HG02642 (cell line): ENCODE data around the gene MAP3K5.

Source experiments
- ATAC-seq: cut with Tn5 transposase; IDR thresholded peaks from one replicate; pipeline ENCODE4 v1.9.1; 2021; ENCODE audit warnings: mild to moderate bottlenecking; ENCODE audit not compliant: unreplicated experiment, poor library complexity

MAP3K5 gene

GRCh38 chr6:136551103-136551502 lies 241.2 kb downstream of the MAP3K5 start:
- no peak for ATAC-seq

GRCh38 chr6:136550330-136551071 lies 241.8 kb downstream of the MAP3K5 start, which contains the start of gene MAP7:
TSS of gene MAP7 (minus strand) at chr6:136550422. CDS start at chr6:136550408, 14 bp downstream.
- peak; percentile 86 for ATAC-seq

DNA sequence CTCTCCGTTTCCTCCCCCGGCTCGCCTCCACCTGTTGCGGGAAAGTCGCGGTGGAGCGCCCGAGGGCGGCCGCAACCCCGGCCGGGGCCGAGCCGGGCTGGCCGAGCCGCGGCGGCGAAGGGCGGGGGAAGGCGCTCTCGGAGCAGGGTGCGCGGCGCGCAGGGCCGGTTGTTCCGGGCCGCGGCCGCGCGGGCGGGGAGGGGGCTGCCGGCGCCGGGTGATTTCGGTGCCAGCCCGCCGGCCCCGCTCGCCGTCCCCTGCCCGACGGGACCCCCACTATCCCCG lies 242.3 kb downstream of the MAP3K5 start:
- ATAC-seq: peak; percentile 72

GRCh38 chr6:136549300-136550044 lies 242.8 kb downstream of the MAP3K5 start:
- ATAC-seq: peak; percentile 10

DNA sequence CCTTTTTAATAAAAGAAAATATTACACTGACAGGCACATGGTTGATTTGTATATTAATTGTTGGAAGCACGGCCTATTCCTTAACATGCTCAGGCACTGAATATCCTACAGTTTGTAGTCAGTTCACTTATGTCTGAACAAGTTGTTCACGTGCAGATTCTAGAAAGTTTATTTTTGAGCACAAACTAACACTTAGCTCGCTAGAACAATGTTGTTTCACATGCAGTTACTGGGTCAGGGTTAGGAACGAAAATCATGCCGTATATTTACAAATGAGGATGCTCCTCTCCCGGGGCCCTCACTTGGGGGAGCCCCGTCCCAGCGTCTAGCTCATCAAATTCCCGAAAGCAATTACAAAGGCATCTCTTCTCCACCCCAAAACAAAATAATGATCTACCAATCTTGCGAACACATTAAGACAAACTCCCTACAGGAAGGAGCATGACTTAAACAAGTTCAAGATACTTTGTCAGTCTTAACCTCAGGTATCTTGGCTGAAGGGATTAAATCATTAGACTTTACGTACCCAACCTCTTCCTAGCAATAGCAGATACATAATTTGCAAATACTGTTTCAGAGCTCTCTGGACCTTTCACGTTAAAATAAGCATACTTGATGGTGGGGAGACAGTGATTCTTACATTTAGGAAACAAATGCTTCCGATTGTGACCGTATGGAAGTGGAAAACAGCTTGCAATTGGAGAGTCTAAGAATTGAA lies 243.5 kb downstream of the MAP3K5 start:
- ATAC-seq: no peak

DNA sequence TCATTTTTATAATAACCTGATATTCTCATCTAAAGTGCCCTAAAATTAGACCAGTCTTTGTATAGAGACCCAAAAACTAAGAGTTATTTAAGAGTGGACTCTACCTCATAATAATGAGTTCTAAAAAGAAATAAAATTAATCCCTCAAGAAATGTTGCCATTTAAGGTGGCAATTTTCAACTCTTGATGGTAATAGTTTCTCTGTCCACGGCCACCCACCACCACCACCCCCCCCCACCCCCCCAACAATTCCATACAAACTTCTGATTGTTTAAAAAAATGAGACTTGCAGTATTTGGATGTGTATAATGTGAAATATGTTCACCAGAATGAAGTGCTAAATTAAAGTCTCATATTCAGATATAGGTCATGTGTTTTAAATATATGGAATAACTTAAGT lies 244.4 kb downstream of the MAP3K5 start:
- ATAC-seq: no peak

DNA sequence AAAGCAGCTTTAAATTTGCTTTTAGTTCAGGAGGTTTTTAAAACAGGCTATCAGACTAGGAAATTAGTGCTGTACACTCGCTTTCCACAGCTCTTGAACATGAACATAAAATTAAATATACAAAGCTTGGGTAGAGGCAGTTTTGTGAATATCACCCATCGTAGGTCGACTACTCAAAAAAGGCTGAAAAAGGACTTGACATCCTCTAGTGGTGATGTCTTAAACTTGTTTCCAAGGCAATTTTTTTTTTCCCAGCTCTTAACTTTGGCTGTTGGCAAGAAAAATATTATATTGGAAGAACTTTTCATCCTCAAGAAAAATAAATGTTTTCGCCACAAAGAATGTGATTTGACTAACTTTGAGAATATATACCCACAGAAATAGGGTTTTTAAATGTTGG lies 244.9 kb downstream of the MAP3K5 start:
- no peak for ATAC-seq

- no peak for ATAC-seq
Measured at GRCh38 chr6:136546331-136546730, 245.9 kb downstream of the MAP3K5 start.

DNA sequence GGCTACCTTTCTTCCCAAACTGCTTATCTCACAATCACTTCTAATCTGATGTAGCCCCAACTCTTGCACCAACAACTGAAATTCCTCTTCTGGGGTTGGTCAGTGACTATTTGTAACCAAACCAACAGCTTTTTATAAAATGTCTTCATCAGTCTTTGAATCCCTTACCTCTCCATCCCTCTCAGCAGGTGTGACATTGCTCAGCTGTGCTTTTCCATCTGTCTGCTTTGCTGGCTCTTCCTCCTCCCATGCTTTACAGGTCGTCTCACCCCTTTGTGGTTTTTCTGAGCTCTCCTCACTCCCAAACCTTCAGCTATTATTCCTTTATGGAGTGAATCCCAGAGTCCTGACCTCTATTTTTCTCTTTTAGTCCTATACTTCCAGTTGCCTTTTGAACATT lies 248.0 kb downstream of the MAP3K5 start:
- no peak for ATAC-seq

DNA sequence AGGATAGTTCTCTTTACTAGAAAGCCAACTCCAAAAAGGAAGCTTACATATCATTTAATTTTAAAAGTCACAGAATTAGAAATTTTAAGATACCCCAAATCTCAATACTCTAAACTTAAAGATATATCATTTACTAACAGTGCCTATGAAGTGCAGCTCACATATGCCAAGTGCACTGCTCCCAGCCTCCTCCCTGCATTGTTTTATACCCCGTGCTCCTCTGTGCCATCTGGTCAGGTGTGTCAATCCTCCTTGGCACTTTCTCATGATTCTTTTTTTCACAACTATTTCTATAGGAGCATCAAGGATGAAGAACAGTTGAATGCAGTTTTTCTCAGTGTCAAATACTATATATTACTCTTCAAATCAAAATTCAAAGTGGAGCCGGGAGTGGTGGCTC lies 250.9 kb downstream of the MAP3K5 start:
- no peak for ATAC-seq

- ATAC-seq: no peak
Measured at GRCh38 chr6:136539967-136540652, 252.2 kb downstream of the MAP3K5 start.

- ATAC-seq: no peak
Measured at GRCh38 chr6:136538836-136539235, 253.4 kb downstream of the MAP3K5 start.

GRCh38 chr6:136535880-136536650 lies 256.2 kb downstream of the MAP3K5 start:
- ATAC-seq: no peak

GRCh38 chr6:136535017-136535765 lies 257.1 kb downstream of the MAP3K5 start:
- no peak for ATAC-seq

DNA sequence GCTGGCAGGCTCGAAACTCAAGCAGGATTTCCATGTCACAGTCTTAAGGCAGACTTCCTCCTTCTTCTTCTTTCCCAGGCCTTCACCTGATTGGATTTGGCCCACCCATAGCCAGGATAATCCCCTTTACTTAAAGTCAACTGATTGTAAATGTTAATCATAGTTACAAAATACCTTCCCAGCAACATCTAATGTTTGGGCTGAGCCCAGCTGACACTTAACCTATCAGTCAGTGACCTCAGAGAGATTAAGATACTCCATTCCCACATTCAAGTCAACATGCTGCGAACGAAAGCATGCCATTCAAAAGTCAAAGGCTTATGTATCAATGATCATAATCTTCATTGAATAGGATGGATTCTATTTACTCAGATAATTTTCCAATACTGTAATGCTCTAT lies 258.0 kb downstream of the MAP3K5 start:
- ATAC-seq: no peak

DNA sequence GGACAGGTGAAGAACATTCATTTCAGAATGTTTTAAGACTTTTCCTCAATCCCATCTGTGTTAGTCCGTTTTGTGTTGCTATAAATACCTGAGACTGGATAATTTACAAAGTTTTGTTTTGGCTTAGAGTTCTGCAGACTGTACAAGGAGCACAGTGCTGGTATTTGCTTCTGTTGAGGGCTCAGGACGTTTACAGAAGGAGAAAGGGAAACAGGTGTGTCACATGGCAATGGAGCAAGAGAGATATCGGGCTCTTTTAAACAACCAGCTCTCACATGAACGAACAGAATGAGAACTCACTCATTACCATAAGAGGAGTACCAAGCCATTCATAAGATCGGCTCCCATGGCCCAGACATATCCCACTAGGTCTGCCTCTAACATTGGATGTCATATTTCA lies 258.8 kb downstream of the MAP3K5 start:
- no peak for ATAC-seq

DNA sequence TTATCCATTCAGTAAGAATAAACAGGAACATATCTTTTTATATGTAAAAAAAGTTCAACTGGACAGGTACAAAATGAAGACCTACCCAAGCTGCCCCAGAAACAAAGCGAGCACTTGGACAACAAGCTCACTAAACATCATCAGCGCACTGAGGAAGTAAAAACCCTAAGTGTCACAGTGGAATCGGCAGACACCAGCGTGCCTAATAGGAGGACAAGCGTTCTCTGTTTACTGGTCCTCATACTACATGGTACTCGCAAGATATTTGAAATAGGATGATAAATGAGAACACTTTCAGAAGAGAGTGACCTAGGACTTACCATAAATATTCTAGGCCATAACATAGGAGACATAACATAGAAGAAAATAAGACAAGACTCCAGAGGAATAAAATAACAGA lies 260.2 kb downstream of the MAP3K5 start:
- ATAC-seq: no peak

GRCh38 chr6:136529710-136530109 lies 262.6 kb downstream of the MAP3K5 start:
- no peak for ATAC-seq

DNA sequence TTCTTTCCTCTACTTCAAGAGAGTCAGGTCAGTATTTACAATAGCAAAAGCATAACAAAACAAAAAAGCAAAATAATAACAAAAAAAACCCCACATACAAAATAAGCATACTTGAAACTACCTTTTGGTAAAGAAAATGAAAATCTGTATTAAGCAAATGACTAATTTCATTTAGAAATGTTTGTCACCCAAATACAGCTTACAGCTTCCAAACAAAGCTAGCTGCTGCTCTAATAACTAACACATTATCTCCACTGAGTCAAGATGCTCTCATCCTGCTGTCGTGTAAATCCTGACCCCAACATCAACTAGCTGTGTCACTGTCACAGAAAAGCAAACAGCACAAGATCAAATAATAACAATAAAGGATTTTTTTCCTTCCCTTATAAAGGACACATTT lies 263.8 kb downstream of the MAP3K5 start:
- no peak for ATAC-seq
